Nephron progenitor cell (in vitro differentiated cells): ENCODE data around the gene GPR161.

Source experiments
- DNase-seq: peaks from one replicate; pipeline ENCODE4 v3.0.0; 2021
- H3K27ac Mint-ChIP-seq: 2 replicates; pipeline ENCODE4 v1.8.0; 2021; ENCODE audit warnings: mild to moderate bottlenecking, moderate library complexity, mixed read lengths
- H3K27me3 Mint-ChIP-seq: 2 replicates; pipeline ENCODE4 v1.8.0; 2021; ENCODE audit warnings: mild to moderate bottlenecking, low read depth, mixed read lengths; ENCODE audit not compliant: poor library complexity
- H3K36me3 Mint-ChIP-seq: 2 replicates; pipeline ENCODE4 v1.8.0; 2021; ENCODE audit warnings: low read depth, mixed read lengths
- H3K4me1 Mint-ChIP-seq: 2 replicates; pipeline ENCODE4 v1.8.0; 2021; ENCODE audit warnings: mixed read lengths
- H3K4me3 Mint-ChIP-seq: 2 replicates; pipeline ENCODE4 v1.8.0; 2021; ENCODE audit warnings: mild to moderate bottlenecking, moderate library complexity, mixed read lengths
- H3K9me3 Mint-ChIP-seq: 2 replicates; pipeline ENCODE4 v1.8.0; 2021; ENCODE audit warnings: mild to moderate bottlenecking, moderate library complexity, mixed read lengths
- CTCF ChIP-seq: fragments of 200-600 bp; sonication (generic); IDR thresholded peaks from 2 replicates; pipeline ENCODE4 v1.5.0; 2021; ENCODE audit warnings: antibody characterized with exemption

GPR161 gene

GRCh38 chr1:168081373-168082007 is 55.2 kb downstream of the GPR161 start:
- no peak for DNase-seq
- no peak for TF ChIP-seq CTCF
- H3K27ac Mint-ChIP-seq = peak overlapping the region; percentile 5
- no peaks in the 10 kb centered on the region for H3K9me3 Mint-ChIP-seq
- H3K4me3 Mint-ChIP-seq = no peak overlapping the region
- H3K27me3 Mint-ChIP-seq = no peaks in the 10 kb centered on the region
- H3K4me1 Mint-ChIP-seq = peaks cover 8% of the 10 kb centered on the region
- peaks cover 38% of the 10 kb centered on the region for H3K36me3 Mint-ChIP-seq

GRCh38 chr1:168079761-168080160 is 57.0 kb downstream of the GPR161 start:
- Mint-ChIP-seq H3K4me1 (peaks cover 8% of the 10 kb centered on the region), H3K27ac (no peak overlapping the region), H3K27me3 (no peaks in the 10 kb centered on the region), H3K4me3 (no peak overlapping the region), H3K36me3 (peaks cover 45% of the 10 kb centered on the region), H3K9me3 (no peaks in the 10 kb centered on the region)
- DNase-seq = no peak
- TF ChIP-seq CTCF = no peak

GRCh38 chr1:168069384-168069783 is 67.3 kb downstream of the GPR161 start:
- no peak for DNase-seq
- peaks cover 48% of the 10 kb centered on the region for H3K36me3 Mint-ChIP-seq
- TF ChIP-seq CTCF = no peak
- no peaks in the 10 kb centered on the region for H3K27me3 Mint-ChIP-seq
- H3K4me3 Mint-ChIP-seq = no peak overlapping the region
- no peak overlapping the region for H3K27ac Mint-ChIP-seq
- H3K9me3 Mint-ChIP-seq = no peaks in the 10 kb centered on the region
- no peaks in the 10 kb centered on the region for H3K4me1 Mint-ChIP-seq

- DNase-seq = no peak
- H3K27ac Mint-ChIP-seq = no peak overlapping the region
- no peaks in the 10 kb centered on the region for H3K4me1 Mint-ChIP-seq
- no peak overlapping the region for H3K4me3 Mint-ChIP-seq
- no peaks in the 10 kb centered on the region for H3K27me3 Mint-ChIP-seq
- TF ChIP-seq CTCF = no peak
- H3K36me3 Mint-ChIP-seq = peaks cover 34% of the 10 kb centered on the region
- no peaks in the 10 kb centered on the region for H3K9me3 Mint-ChIP-seq
Measured at GRCh38 chr1:168065506-168065905, 71.2 kb downstream of the GPR161 start.

GRCh38 chr1:168064216-168064615 is 72.5 kb downstream of the GPR161 start:
- H3K4me1 Mint-ChIP-seq = no peaks in the 10 kb centered on the region
- TF ChIP-seq CTCF = no peak

GRCh38 chr1:168057921-168058320 is 78.8 kb downstream of the GPR161 start:
- Mint-ChIP-seq H3K36me3 (peaks cover 27% of the 10 kb centered on the region), H3K4me3 (no peak overlapping the region)
- DNase-seq = no peak

More at GRCh38 chr1:168064216-168064615, 72.5 kb downstream of the GPR161 start:
- Mint-ChIP-seq H3K27me3 (no peaks in the 10 kb centered on the region), H3K27ac (no peak overlapping the region), H3K36me3 (peaks cover 35% of the 10 kb centered on the region), H3K4me3 (no peak overlapping the region), H3K9me3 (no peaks in the 10 kb centered on the region)
- no peak for DNase-seq

More at GRCh38 chr1:168057921-168058320, 78.8 kb downstream of the GPR161 start:
- Mint-ChIP-seq H3K27me3 (no peaks in the 10 kb centered on the region), H3K27ac (no peak overlapping the region), H3K4me1 (no peaks in the 10 kb centered on the region), H3K9me3 (peaks cover 5% of the 10 kb centered on the region)
- TF ChIP-seq CTCF = no peak
